GM12801 (cell line): ENCODE results near the gene TMEM198.

ENCODE experiments used
- TF ChIP-seq, protein P1 (sequence below): IDR thresholded peaks from one replicate; pipeline ENCODE4 v1.5.1; 2011; ENCODE audit warnings: control low read depth; ENCODE audit not compliant: insufficient read length; ENCODE audit errors: extremely low read depth

TMEM198 gene

DNA sequence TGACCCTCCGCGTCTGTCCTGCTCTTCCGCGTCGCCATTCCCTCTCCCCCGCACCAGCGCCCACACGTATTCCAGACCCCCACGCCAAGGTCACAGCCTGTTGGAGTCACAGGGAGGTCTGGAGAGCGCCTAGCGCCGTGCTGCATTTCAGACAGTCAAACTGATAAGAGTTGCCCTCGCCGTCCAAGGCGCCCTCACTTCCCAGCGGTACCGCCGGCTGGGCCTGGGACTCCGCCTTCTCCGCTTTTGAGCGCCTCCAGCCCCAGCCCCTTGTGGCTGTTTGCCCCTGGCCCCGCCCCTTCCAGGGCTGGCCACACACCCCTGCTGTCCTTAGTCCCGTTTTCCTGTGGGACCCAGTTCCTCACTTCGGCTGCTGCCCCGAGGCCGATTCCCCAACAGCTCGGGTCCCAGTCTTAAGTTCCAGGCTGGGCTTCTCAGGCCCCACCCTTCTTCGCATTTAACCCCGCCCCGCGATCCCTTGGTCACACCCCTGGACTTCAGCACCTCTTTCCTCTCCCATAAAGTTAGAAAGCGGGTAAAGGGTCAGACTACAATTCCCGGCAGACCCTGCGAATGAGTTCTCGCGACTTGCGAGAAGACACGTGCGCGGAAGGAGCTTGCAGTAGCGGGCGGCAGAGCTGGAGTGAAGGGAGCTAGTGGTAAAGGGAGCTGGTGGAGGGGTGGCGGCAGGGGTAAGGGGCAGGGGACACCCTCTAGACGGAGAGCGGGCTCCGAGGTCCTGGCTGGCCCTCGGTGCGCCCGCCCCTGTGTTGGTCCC is 45.4 kb upstream of the TMEM198 start, which contains the start of gene GMPPA:
Gene GMPPA, plus strand, starts transcription at position 612 of the 778 bp plus-strand sequence. CDS start 1,085 bp downstream, outside the sequence.
- TF ChIP-seq, protein P1, sequence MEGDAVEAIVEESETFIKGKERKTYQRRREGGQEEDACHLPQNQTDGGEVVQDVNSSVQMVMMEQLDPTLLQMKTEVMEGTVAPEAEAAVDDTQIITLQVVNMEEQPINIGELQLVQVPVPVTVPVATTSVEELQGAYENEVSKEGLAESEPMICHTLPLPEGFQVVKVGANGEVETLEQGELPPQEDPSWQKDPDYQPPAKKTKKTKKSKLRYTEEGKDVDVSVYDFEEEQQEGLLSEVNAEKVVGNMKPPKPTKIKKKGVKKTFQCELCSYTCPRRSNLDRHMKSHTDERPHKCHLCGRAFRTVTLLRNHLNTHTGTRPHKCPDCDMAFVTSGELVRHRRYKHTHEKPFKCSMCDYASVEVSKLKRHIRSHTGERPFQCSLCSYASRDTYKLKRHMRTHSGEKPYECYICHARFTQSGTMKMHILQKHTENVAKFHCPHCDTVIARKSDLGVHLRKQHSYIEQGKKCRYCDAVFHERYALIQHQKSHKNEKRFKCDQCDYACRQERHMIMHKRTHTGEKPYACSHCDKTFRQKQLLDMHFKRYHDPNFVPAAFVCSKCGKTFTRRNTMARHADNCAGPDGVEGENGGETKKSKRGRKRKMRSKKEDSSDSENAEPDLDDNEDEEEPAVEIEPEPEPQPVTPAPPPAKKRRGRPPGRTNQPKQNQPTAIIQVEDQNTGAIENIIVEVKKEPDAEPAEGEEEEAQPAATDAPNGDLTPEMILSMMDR = no peak

DNA sequence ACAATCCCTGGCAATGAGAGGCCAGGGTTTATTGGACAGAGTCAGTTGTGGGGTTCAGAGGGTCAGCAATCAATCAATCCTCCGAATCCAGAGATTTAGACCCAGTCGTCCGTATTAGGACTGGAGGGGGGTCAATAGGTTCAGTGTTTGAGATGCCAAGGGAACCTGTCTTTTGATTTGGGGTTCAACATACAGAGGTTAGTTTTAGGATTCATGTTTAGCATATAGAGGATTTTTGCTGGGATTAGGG is 44.8 kb upstream of the TMEM198 start:
- TF ChIP-seq, protein P1 = no peak

DNA sequence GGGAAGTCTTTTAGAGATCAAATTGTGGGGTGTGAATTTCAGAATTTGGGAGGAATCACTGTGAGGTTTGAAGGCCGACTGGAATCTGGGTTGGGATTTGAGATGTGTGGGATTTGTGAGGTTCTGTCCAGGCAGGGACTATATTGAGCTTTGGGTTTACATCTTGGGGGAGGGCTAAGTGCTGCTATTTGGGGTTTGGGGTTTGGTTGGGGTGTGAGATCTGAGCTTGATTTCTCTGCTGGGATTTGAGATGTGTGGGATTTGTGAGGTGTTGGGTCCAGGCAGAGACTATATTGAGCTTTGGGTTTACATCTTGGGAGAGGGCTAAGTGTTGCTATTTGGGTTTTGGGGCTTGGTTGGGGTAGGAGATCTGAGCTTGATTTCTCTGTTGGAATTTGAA is 44.3 kb upstream of the TMEM198 start:
- TF ChIP-seq, protein P1 = no peak

DNA sequence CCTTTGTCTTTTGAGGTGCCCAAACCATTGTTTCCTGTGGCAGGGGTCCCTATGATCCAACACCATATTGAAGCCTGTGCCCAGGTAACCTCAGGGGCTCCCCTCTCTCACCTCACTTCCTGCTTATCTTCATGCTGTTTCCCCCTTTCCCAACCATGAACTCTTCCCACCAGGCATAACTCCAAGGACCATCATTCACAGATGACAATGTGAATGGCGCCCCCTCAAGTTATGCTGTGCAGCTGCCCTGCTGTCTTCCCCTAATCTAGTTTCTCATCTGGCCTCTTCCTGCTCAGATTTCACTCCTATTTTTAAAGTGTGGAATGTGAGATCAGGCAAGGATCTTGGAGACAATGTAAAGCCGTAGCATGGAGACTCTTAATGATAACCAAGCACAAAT is 43.7 kb upstream of the TMEM198 start:
- TF ChIP-seq, protein P1 = no peak

DNA sequence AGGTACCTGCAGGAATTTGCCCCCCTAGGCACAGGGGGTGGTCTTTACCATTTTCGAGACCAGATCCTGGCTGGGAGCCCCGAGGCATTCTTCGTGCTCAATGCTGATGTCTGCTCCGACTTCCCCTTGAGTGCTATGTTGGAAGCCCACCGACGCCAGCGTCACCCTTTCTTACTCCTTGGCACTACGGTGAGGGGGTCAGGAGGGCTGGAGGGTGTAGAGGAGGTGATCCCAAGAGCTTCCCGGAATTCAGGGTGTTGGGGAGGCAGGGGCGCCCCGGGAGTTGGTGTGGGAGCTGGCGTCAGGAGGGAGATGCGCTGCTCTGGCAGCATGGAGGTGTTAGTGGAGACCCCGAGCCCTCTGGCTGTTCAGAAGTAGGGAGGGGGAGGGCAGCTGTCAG is 42.0 kb upstream of the TMEM198 start:
- TF ChIP-seq, protein P1 = no peak

DNA sequence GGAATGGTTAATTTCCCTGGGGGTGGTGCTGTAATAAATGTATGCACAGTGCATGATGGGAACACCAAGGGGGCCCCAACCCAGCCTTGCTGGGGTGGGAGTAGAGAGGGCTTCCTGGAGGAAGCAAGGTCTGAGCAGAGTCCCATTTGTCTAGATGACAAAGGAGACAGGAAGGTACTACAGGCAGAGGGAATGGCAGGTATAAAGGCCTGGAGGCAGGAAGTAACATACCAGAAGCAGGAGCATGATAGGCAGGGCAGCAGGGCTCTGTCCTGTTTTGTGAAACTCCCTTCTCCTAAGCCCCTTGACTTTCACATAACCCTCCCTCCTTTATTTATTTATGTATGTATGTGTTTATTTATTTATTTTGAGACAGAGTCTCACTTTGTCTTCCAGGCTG is 41.2 kb upstream of the TMEM198 start:
- TF ChIP-seq, protein P1 = no peak

DNA sequence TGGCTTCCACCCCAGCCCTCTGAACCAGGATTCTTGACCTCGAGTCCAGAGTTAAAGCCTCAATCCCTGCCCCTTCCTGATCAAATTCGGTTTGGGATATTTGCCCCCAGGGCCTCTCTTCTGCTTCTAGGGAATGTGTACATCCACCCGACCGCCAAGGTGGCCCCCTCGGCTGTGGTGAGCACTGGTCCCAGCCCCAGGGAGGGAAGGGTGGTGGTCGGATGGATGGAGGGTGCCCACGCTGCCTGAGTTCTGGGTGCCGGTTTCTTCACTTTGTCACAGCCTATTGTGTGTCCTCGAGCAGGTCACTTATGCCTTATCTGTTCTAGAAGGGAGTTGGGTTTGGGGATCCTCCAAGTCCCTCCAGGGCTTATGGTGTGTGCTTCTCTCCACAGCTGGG is 38.2 kb upstream of the TMEM198 start:
- TF ChIP-seq, protein P1 = no peak
